Right cardiac atrium (tissue), 5 donors: ENCODE data around the gene SNPH. TPM values are rescaled to one million over a fixed set of nuclear protein-coding genes. Genes with fewer than 3 reads are reported as not detected.

Experiments used
- ATAC-seq, 2 donors: fragments of 200-7000 bp; cut with Tn5 transposase; one replicate each; pipeline versions ENCODE4 v1.8.0 to v1.9.1; 2020; ENCODE audit warnings: moderate library complexity in 2 of 2, mild to moderate bottlenecking in 1 of 2
- DNase-seq, 3 donors: peaks; one replicate each; pipeline ENCODE4 v3.0.0-alpha.2; 2020
- H3K27ac ChIP-seq: one replicate; pipeline ENCODE4 v1.5.1; 2013; ENCODE audit warnings: mild to moderate bottlenecking, low read length, control low read depth, moderate library complexity
- H3K27me3 ChIP-seq: one replicate; pipeline ENCODE4 v1.6.1; 2013; ENCODE audit not compliant: control insufficient read depth, insufficient read depth
- H3K4me1 ChIP-seq: one replicate; pipeline ENCODE4 v1.6.1; 2013; ENCODE audit warnings: low read length; ENCODE audit not compliant: control insufficient read depth, insufficient read depth
- H3K4me3 ChIP-seq: one replicate; pipeline ENCODE4 v1.5.1; 2013; ENCODE audit warnings: low read length, control low read depth
- H3K9me3 ChIP-seq: one replicate; pipeline ENCODE4 v1.6.1; 2013; ENCODE audit warnings: low read length; ENCODE audit not compliant: control insufficient read depth
- WGBS: extraction: QIAGEN DNeasy Blood & Tissue Kit; methylation state at CpG from one replicate; pipeline ENCODE4 v1.1.7; 2013; 5-methylcytosine and 5-hydroxymethylcytosine counted together
- intact Hi-C, 4 donors: fragments of 100-400 bp; cut with DNase I; formaldehyde crosslinking; loops; one replicate each; pipeline versions ENCODE4 v1.11.0 to v1.14.0; 2022 to 2023
- polyA plus RNA-seq: library from polyadenylated mRNA; stranded (reverse); fragments of 200-250 nt; gene quantifications from one replicate; pipeline ENCODE4 v1.2.3, GENCODE V29; 2013
- total RNA-seq, 4 donors: library from RNA; stranded (reverse); fragmentation: NEBNext Ultra II Directional; extraction: Animal tissue kit (Norgen Biotek cat#: 25700); gene quantifications; one replicate each; pipeline ENCODE4 v1.2.1, GENCODE V29; 2021
- donor health status: healthy with polysubstance abuse.
- donor health status: DM: no; HTN: yes; CAD: no.
- donor health status: DM: no; HTN: no; CAD: no.
- donor health status: DM: no; HTN: yes; CAD: no; lungs with severe emphysema.
- donor health status: DM: yes; HTN: yes; CAD: no.

The SNPH gene
- total and polyA plus RNA-seq, 5 donors = 4.8 to 6.8 (median 5.2) TPM

DNA sequence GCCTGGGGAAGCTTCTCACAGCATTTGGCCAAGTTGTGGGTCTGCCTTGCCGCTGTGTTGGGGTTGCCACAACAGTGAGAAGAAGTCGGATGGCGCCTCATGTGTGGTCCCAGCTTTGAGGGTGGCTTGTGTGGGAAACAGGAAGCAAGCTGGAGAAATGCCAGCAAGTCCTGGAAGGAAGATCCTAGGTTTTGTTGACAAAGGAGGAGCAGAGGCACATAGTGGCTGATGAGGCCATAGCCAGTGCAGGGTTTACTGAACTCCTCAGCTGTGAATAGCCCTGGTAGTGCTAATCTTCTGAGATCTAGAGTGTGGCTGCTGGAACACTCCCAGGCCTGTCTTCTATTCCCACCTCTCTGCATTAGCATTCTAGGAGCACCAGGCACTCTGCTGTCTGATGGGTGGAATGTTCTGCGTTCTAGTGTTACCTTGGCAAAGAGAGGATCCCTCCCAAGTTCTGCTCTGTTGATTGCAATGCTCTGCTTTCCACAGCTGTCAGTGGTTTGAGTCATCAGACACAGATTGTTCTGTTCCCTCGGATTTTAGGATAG, 25.2 kb downstream of the SNPH start:
- H3K9me3 ChIP-seq = no peaks in the 10 kb centered on the region
- no peak overlapping the region for H3K4me3 ChIP-seq
- H3K27ac ChIP-seq = no peak overlapping the region
- H3K27me3 ChIP-seq = no peaks in the 10 kb centered on the region
- DNase-seq (no peak), ATAC-seq (no peak)
- intact Hi-C loops = no loop called here
- no peaks in the 10 kb centered on the region for H3K4me1 ChIP-seq
- WGBS = 63% methylated on average over 5 of the region's 5 CpGs

DNA sequence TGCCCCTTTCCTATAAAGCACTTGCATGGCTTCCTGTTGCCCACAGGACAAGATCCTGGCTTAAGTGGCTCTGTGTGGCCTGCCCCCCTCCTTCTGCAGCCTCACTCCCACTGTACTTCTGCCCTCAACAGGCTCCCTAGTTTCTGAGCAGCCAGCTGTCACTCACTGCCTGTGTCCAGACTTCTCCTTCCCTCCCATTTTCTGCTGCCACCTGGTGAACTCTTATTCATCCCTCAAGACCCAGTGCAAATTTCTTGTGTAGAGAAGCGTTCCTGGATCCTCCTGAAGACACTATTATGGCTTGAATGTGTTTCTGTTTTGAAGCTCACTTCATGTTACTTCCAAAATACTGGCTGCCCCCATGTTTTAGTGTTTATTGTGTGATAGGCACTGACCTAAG, 26.5 kb downstream of the SNPH start:
- intact Hi-C loops = no loop called here
- Histone ChIP-seq H3K27me3 (no peaks in the 10 kb centered on the region), H3K9me3 (no peaks in the 10 kb centered on the region), H3K4me3 (no peak overlapping the region), H3K4me1 (no peaks in the 10 kb centered on the region), H3K27ac (no peak overlapping the region)
- no peak for DNase-seq
- ATAC-seq = no peak
- WGBS = 94% methylated on average over 1 of the region's 1 CpG

DNA sequence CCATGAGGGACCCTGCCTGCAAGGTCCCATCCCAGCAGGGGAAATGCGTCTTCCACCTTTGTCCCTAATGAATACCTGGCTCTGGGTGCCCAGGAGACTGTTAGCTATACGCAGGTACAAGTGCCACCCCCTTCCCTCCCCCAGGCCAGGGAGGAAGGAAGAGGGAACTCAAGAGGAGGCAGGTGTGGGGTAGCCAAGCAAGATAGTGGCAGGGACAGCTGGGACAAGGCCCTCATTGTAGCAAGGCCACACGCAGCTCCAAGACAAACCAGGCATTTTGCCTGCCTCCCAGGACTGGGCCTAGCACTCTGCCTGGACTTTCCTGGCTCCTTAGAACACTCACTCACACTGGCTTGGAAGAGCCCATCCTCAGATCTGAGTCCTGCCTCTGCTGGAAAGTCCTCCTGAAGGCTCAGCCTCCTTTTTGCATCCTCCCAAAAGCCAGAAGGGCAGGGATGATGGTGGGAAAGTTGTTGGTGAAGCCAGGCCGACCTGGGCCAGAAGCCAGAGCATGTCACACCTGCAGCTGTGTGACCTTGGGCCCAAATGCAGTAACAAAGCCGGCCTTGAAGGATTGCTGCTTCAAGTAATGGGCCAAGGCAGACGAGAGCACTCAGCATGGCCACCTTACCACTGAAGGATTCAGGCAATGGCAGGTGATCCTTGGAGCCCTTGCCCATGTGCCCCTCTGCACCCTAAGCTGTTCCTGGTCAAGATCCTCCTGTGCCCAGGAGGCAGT, 27.7 kb downstream of the SNPH start:
- Histone ChIP-seq H3K4me3 (no peak overlapping the region), H3K9me3 (no peaks in the 10 kb centered on the region), H3K27ac (no peak overlapping the region), H3K27me3 (no peaks in the 10 kb centered on the region), H3K4me1 (no peaks in the 10 kb centered on the region)
- intact Hi-C loops = no loop called here
- DNase-seq = no peak
- 88% methylated on average over 6 of the region's 6 CpGs for WGBS
- ATAC-seq = no peak

DNA sequence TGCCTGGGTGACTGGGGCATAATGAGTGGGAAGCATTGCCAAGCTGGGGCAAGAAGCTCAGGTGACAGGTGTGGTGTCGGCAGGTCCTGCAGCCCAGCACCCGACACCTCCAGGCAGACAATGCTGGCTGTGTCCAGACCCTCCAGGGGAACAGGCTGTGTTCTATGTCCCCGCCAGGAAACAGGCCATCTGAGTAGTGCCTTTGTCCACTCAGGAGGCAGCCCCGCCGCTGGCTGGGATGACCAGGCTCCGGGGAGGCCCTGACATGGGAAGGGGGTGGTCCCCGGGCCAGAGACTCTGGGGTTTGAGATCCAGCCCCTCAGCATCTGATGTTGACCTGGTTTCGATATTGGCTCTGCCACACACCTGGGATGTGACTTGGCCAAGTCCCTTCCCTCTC, 28.4 kb downstream of the SNPH start:
- Histone ChIP-seq H3K9me3 (no peaks in the 10 kb centered on the region), H3K27ac (no peak overlapping the region), H3K4me3 (no peak overlapping the region), H3K27me3 (no peaks in the 10 kb centered on the region), H3K4me1 (no peaks in the 10 kb centered on the region)
- DNase-seq = no peak
- intact Hi-C loops = no loop called here
- 82% methylated on average over 8 of the region's 8 CpGs for WGBS
- no peak for ATAC-seq

DNA sequence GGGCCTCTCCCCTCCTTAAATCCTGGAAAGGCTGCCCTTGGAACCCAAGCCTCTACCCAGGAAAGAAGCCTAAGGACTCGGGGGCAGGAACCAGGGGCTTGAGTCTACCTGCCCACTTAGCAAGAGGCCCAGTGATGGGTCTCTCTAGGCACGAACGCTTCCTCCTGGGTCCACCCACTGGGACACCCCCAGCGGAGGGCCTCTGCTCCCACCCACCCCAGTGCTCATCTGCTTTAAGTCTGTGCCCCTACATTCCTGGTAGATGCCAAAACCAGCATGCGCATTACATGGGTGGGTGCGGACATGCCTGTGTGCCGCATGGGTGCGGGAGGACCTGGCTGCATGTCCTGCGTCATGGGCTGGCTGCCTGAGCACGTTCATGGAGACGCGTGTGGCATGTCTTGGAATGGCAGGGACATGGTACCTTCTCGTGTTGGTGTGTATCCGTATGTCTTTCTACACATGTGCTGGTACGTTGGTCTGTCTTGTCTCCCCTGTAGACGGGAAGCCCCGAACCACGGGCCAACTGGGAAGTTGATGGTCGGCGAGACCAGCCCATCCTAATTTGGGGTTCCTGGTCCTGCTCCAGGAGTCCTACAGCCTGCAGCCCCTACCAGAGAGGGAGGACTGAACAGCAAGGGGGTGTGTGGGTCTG, 29.3 kb downstream of the SNPH start:
- Histone ChIP-seq H3K4me1 (no peaks in the 10 kb centered on the region), H3K27ac (no peak overlapping the region), H3K27me3 (no peaks in the 10 kb centered on the region), H3K4me3 (no peak overlapping the region), H3K9me3 (no peaks in the 10 kb centered on the region)
- 95% methylated on average over 20 of the region's 20 CpGs for WGBS
- DNase-seq = no peak
- ATAC-seq = no peak
- intact Hi-C loops = no loop called here

DNA sequence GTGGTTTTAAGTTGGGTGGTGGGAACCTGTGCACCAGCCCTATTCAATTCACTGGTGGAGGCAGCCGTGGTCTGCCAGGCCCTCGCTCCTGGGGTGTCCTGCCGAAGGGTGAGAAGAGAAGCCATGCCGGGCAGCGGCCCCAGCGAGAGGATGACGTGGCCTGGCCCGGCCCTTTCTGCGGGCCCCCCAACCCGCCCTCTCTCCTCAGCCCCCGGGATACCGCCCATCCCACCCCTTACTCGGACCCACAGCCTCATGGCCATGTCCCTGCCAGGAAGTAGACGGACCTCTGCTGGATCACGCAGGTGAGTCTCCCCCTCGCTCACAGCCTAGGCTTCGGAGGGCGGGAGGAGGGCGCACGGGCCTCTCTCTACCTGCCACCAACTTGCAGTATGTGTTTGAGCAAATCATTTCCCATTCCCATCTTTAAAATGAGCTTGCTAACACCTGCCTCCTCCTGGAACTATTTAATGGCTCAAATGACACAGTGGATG, 30.1 kb downstream of the SNPH start:
- 91% methylated on average over 20 of the region's 20 CpGs for WGBS
- Histone ChIP-seq H3K4me1 (no peaks in the 10 kb centered on the region), H3K9me3 (no peaks in the 10 kb centered on the region), H3K27ac (no peak overlapping the region), H3K27me3 (no peaks in the 10 kb centered on the region), H3K4me3 (no peak overlapping the region)
- DNase-seq = no peak
- no peak for ATAC-seq
- intact Hi-C loops = no loop called here

DNA sequence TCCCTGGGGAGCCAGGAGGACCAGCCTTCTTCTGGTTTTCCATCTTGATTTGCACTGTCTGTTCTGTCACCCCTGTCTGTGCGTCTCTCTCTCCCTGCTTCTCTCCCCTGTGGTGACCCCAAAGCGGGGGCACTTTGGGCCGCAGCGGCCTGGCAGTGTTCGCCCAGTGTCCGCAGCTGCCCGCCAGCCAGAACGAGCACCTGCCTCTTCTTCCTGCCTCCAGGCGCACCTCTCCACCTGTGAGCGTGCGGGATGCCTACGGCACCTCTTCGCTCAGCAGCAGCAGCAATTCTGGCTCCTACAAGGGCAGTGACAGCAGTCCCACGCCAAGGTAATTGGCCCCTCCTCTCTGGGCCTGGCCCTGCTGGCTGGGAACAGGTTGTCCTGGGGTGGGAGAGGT, 30.8 kb downstream of the SNPH start:
- 93% methylated on average over 14 of the region's 14 CpGs for WGBS
- Histone ChIP-seq H3K27ac (no peak overlapping the region), H3K4me3 (no peak overlapping the region), H3K9me3 (no peaks in the 10 kb centered on the region), H3K4me1 (no peaks in the 10 kb centered on the region), H3K27me3 (no peaks in the 10 kb centered on the region)
- ATAC-seq (no peak), DNase-seq (no peak)
- intact Hi-C loops = no loop called here

DNA sequence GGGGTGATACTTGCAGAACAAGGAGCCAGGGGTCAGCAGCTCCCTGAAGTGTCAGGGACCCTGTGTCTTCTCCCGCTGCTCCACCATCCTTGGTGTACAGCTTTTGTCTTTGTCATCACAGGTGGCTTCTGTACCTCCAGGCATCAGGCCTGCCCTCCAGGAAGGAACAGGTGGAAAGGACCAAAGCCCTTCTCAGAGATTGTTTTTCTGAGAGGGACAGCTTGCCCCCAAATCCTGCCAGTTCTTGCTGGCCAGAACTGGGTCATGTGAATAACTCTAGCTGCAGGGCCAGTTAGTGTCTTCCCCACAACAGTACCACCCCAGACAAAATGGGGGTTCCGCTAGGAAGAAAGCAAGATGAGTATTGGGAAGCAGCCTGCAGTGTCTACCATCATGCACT, 31.4 kb downstream of the SNPH start:
- ATAC-seq = no peak

DNA sequence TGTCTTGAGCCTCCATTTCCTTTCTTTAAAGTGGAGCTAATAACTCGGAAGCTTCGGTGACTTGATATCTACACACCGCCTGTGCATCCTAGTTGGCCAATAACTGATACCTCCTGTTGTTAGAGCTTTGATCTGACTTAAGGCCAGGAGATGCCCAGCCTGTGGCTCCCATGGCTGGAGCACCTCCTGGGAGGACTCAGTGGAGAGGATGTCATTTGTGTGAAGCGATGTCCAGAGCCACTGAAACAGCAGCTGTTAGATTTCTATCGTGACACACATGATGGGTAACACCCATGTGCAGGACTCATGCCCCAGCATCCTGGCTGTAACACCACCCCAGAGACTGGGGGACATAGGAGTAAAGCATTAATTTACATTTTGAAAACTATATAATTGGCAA, 32.1 kb downstream of the SNPH start:
- no peak for ATAC-seq

More for the DNA sequence above, 31.4 kb downstream of the SNPH start:
- WGBS = 93% methylated on average over 2 of the region's 2 CpGs
- Histone ChIP-seq H3K27me3 (no peaks in the 10 kb centered on the region), H3K27ac (no peak overlapping the region), H3K9me3 (no peaks in the 10 kb centered on the region), H3K4me3 (no peak overlapping the region), H3K4me1 (no peaks in the 10 kb centered on the region)
- intact Hi-C loops = no loop called here
- no peak for DNase-seq

DNA sequence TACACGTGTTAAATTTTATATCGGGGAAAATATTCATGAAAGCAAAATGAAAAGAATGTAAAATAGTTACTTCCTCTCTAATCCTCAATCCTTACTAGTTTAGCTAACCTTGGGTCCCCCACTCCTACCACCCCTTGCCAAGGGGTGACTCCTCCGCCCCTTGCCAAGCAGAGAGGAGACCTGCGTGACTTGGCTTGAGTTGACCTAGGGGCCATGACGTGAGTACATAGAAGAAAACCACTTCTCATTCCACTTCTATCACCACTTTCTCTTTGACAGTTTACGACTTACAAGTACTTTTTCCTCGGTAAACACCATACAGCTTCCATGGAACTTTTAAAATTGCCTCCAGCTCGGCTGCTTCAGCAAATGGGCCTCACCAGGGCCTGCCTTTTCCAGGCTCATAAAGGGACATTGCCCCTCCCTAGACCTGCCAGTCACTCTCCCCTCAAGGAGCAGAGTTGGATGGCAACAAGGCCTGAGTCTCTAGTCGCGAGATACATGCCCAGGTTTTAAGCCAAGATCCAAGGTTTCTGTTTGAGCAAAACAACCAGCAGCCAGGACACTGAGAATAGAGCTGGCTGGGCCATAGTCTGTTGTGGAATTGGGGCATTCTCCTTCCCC, 32.9 kb downstream of the SNPH start:
- no peaks in the 10 kb centered on the region for H3K27me3 ChIP-seq
- intact Hi-C loops = no loop called here
- 87% methylated on average over 10 of the region's 10 CpGs for WGBS
- no peaks in the 10 kb centered on the region for H3K4me1 ChIP-seq
- DNase-seq = no peak
- no peak overlapping the region for H3K4me3 ChIP-seq
- no peak for ATAC-seq
- no peaks in the 10 kb centered on the region for H3K9me3 ChIP-seq
- H3K27ac ChIP-seq = no peak overlapping the region

More for the DNA sequence above, 32.1 kb downstream of the SNPH start:
- Histone ChIP-seq H3K4me1 (no peaks in the 10 kb centered on the region), H3K27me3 (no peaks in the 10 kb centered on the region), H3K27ac (no peak overlapping the region), H3K9me3 (no peaks in the 10 kb centered on the region), H3K4me3 (no peak overlapping the region)
- intact Hi-C loops = no loop called here
- no peak for DNase-seq
- 81% methylated on average over 5 of the region's 5 CpGs for WGBS

DNA sequence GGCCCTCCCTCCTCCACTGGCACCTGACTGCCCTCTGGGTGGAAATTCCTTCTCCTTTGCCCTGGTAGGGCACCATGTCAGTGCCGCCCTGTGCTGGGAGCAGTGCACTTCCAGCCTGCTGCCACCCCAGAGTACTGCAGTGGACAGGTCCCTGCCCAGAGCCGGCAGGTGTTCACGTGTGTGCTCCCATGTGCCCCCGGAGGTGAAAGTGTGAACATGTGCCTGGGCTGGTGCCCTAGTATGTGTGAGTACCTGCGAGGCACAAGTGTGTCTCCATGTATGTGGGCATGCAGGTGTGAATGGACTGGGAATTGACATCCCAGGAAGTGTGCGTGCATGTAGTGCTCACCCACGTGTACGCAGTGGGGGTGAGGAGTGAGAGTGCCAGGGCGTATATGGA, 33.4 kb downstream of the SNPH start:
- ATAC-seq = peak in 1 of 2 donors; percentile 13
- 85% methylated on average over 9 of the region's 9 CpGs for WGBS
- no peak for DNase-seq

More for the DNA sequence above, 33.4 kb downstream of the SNPH start:
- intact Hi-C loops = no loop called here
- Histone ChIP-seq H3K4me3 (no peak overlapping the region), H3K9me3 (no peaks in the 10 kb centered on the region), H3K27me3 (no peaks in the 10 kb centered on the region), H3K27ac (no peak overlapping the region), H3K4me1 (no peaks in the 10 kb centered on the region)
